ENCODE measurements around the gene SEC61A1. TPM values are rescaled to one million over a fixed set of nuclear protein-coding genes. Genes with fewer than 3 reads are reported as not detected.

Gene SEC61A1
- total RNA-seq, result 217 and 371 TPM in 2 replicates

DNA sequence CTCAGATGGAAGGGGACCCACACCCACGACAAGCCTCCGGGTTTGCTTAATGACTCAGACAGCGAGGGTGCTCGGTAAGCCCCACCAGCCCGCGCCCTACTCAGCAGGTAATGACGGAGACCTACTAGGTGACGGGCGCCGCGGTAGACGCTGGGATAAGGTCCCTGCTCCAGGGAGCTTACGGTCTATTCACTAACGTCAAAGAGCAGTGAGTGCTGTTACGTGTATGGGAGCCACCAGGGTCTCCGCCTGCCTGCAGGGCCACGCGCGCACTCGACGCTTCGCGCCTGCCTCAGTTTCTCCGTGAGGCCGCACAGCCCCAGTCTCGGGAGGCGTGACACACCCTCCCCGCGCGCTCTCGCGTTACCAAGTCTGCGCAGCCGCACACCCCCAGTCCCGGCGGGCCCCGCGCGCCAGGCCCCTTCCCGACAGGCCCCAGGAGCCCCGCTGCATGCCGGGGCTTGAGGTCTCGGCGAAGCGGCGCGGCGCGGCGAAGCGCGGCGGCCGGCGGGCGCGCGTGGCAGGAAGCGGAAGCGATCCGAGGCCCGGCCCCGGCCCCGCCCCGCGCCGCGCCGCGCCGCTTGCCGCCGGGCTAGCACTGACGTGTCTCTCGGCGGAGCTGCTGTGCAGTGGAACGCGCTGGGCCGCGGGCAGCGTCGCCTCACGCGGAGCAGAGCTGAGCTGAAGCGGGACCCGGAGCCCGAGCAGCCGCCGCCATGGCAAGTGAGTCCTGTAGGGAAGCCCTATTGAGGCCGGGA, at the start of gene SEC61A1:
TSS of gene SEC61A1 (plus strand) at position 601 of the 758 bp plus-strand sequence. CDS start at position 717, 116 bp downstream.

Other genes with a start within 250 kb of the SEC61A1 start
- 8.5 and 54.0 TPM in 2 replicates for gene MGLL, start 229.9 kb upstream of the SEC61A1 start, total RNA-seq
- not detected in 2 replicates for gene KBTBD12, start 137.2 kb upstream of the SEC61A1 start, total RNA-seq
- gene RUVBL1, start 71.4 kb downstream of the SEC61A1 start, total RNA-seq, result 35.1 and 76.7 TPM in 2 replicates
- 5.7 and 14.7 TPM in 2 replicates for gene EEFSEC, start 101.0 kb downstream of the SEC61A1 start, total RNA-seq